NCI-H774 (cell line): ENCODE data around the gene RBFOX2.

ENCODE experiments used
- DNase-seq: peaks from one replicate; lab custom pipeline; 2025; lab: John Stamatoyannopoulos, UW

Gene RBFOX2

DNA sequence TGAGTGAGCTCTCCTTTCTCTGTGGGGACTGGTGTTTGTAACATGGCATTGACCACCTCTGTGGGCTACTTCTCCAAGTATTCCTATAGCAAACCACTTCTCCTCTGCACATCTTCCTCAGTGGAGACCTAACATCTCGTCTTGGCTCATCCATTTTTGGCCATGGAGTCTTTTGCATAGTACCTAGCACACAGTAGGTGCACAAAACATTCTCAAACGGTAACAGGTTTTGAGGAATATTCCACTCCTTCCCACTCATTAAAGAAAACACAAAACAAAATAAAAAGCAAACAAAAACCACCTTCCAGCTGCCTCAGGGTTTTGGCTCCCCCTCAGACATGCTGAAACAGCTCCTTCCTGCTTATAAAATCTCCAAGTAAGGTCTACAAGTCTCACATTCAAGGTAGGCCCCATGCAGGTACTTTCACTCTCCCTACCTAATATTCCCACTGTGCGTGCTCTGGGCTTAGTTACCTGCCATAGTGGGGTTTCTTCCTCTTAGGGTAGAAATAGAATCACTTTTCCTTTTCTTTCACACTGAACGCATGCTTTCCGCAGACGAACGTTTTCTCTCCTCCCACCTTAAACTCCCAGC, 132.4 kb downstream of the RBFOX2 start:
- no peak for DNase-seq

DNA sequence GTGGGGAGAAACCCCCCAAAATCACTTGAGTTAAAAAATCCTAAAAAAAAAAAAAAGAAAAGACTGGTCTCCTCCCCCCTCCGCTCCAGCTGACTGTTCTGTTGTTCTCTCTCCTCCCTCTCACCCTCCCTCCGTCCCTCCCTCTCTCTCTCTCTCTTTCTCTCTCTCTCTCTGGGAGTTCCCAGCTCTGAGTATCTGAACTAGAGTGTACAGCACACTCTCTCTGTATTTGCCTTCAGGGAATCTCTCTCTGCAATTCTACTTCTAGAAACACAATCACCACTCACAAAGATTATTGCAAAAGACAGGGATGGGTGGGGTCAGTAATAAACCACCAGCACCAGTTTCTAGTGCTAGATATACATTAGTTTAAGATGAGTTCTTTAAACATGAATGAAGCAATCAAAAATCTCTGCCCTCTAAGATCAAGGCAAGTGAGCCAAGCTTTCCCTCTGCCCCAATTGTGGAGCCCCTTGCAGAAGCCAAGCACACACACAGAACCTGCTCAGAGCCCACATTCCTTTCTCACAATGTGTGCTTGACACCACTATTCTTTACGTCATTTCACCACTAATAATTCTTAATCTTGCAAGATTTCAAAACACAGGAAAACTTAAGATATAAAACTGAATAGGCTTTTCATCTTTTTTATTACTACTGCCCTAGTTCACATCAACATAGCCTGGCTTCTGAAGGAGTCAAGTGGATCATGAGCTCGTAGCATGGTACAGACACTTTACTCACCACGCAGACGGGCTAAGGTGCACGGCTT, 133.5 kb downstream of the RBFOX2 start:
- no peak for DNase-seq

DNA sequence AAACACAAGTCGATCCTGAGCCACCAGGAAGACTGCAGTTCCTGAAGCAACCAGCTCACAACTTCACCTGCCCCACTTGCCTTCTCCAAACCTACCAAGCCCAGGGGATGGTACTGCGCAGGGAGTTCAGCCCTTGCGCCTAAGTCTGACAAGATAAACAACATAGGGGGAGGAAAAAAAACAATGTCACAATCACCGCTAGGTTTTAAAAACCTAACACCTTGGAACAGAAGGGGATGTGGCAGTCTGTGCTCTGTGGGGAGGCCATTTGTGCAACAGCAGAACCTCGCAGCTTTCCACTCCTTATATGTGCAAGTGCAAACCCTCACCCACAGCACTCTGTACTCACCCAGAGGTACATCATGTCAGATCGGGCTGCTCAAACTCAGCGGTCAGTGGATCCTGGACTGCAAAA, 134.2 kb downstream of the RBFOX2 start:
- no peak for DNase-seq

DNA sequence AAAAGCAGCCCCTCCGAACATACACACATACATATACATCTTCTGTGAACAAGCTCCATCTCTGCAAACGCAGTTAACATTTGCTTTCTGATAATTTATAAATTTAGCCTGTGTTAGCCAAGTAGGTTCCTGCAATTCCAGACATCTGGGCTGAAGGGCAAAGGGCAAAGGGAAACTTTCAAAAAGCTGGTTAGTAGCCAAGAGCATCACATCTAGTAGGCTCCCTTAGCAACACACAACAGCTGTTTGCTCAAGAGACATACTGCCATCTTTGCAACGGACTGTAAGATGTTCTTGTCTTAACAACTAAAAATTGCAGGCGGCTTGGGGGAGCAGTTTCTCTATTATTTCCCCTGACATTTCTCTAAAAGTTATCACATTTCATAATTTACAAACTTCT, 134.9 kb downstream of the RBFOX2 start:
- DNase-seq: no peak

DNA sequence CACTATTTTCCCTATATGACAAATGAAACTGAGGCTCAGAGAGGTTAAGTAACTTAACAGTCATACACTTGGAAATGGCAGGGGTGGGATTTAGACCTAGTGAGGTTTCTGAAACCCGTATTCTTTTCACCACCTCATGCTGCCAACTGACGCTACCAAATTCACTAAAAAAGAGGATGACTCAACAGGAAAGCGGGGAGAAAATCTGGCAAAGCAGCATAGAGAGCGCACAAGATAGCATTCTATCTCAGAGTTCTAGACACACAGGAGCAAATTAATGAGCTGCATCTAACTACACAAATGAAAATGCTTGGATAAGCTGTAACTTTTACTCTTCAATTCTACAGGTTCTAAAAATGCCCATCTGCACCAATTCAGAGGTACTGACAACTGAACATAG, 136.4 kb downstream of the RBFOX2 start:
- no peak for DNase-seq

DNA sequence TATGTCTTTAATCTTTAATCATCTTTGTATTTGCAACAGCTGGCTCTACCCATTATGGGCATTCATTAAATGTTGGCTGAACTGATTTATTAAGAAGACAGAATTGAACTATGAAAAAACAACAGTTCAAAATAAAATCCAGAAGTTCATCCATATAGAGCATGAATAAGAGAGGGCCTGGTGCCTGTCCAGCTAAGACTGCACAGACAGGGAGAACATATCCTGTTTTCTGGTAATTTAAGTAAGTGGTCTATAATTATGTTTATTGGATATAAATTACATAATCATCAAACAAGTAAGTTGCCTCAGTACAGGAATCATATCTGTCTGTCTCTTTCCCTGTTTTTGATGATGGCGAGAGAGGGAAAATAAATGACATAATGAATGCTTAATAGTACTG, 137.2 kb downstream of the RBFOX2 start:
- no peak for DNase-seq

DNA sequence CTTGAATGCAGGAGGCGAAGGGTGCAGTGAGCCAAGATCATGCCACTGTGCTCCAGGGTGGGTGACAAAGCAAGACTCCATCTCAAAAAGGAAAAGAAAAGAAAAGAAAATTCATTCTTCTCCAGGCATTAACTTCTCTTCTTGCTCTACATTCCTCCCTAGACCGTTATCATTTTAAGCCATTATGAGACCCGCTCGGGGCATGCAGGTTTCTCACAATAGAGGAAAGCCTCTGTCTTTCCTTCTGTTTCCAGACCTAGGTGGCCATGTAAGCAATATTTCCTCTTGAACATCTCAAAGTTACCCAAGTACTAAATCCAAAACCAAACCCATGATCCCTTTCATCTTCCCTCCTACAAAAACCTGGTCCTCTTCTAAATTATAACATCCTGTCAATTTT, 139.6 kb downstream of the RBFOX2 start:
- DNase-seq: no peak

DNA sequence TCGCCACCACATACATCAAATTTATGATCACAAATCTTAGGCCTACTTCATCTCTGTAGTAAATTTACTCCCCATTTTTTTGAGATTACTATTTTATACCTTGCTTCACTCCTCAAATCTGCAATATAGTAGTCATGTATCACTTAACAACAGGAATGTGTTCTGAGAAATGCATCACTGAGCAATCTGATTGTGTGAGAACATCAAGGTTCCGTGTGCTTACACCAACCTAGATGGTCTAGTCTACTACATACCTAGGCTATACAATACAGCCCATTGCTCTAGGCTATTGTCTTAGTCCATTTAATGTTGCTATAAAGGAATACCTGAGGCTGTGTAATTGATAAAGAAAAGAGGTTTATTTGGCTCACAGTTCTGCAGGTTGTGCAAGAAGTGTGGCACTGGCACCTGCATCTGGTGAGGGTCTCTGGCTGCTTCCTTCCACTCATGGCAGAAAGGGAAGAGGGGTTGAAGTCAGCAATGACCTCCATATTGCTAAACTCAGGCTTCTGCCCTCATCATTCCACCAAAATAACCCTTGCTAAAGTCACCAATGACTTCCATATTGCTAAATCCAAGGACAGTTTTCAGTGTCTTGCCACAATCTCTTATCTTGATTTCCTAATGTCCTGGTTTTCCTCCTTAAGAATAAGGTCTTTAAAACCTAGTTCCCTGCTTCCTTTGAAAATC, 140.3 kb downstream of the RBFOX2 start:
- DNase-seq: no peak

DNA sequence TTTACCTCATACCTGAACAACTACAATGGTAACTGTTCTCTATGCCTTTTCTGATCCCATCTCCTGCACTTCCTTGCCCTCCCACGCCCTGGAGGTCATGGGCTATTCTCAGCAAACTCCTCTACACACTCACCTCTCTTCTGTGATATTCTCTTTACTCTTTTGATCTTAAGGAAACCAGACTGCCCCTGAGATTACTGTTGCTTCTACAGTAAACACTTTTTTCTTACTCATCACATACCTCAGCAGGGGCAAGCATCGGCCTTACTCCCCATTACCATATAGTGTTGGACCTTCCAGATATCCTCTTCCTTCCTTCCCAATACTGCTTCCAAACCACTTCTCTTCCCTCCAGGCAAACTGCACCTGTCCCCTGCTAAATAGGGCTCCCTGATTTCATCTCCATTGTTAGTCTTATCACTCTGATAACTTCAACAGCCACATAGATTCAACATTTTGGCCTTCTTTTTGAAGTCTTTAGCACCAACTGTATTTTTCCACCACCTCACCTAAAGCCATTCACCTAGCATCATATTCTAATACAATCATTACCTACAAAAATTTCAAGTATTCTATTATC, 141.2 kb downstream of the RBFOX2 start:
- DNase-seq: no peak

DNA sequence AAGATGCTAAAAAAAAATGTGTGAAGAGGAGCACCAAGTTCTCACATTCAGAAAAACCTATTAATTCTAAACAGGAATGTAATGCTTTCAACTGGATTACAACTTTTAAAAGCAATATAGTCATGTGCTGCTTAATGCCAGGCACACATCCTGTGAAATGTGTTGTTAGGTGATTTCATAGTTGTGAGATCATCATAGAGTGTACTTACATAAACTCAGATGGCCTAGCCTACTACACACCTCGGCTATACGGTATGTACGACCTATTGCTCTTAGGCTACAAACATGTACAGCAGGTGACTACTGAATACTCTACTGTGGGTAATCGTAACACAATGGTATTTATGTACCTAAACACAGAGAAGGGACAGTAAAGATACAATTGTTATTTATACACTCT, 142.3 kb downstream of the RBFOX2 start:
- no peak for DNase-seq

DNA sequence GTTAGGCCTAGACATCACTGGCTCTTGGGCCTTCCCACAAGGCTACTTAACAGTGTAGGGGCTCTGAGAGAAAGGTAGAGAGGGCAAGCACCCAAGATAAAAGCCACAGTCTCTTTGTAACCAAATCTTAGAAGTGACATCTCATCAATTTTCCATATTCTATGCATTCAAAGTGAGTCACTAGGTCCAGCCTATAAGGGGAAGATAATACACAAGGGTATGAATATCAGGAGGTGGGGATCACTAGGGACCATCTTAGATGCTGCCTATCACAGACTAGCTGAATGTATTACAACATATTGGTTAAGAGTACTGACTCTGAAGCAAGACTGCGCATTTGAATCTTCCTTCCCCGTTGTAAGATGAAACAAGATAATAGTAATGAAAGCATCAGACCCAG, 144.1 kb downstream of the RBFOX2 start:
- no peak for DNase-seq

DNA sequence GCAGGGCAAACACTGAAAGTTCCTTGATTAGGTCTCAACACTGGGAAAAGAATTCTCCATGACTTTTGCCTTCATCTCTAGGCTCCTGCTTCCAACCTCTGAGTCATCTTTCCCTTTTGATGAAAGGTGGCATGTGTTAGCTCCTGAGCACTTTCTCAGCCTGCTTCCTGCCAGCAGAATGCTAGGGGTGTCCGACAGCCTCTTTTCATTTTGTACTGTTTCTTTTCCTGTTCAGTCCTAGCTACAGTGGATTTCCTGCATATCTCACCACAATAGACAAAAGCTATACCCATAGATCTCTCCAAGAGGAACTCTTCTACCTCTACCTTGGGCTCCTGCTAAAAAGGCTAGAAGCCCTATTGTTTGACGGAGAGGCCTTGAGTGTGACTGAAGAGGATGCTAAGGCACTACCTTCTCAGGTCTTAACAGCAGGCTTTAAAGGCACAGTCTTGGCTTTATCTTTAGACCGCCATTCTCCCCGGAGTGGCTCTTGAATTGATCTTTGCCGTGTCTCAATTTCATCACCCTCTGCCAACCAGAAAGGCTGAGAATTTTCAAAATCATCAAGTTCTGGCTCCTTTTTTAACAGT, 145.5 kb downstream of the RBFOX2 start:
- no peak for DNase-seq

DNA sequence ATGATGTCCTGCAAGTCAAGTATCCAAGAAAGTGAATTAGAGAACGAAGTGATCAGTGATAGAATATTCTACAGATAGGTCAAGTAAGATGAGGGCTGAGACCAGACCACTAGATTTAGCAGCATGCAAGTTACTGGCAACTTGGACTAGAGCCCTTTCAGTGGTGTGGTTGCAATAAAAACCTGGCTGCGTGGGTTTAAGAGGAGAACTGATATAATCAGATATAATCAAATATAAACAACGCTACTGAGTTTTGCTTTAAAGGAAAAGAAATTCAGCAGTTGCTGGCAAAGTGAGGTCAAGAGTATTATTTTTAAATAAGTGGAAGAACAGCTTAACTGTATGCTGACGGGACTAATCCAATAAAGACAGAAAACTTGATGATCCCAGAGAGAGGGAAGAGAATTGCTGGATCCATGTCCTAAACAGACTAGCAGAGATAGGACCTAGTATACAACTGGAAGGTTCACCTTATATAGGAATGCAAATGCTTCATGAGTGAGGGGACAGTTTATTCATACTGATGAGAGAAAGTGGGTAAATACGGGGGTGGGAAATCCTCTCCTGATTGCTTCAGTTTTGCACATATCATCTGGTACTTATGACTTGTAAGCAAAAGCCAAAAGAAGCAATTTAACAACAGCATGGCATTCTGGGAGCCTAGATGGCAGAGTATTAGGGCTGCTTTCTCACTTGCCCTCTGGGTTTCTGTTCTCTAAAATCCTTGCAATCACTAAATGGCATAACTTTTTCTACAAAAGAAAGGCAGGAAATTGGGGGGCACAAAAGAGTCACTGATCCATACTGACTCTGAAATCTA, 146.2 kb downstream of the RBFOX2 start:
- DNase-seq: no peak

DNA sequence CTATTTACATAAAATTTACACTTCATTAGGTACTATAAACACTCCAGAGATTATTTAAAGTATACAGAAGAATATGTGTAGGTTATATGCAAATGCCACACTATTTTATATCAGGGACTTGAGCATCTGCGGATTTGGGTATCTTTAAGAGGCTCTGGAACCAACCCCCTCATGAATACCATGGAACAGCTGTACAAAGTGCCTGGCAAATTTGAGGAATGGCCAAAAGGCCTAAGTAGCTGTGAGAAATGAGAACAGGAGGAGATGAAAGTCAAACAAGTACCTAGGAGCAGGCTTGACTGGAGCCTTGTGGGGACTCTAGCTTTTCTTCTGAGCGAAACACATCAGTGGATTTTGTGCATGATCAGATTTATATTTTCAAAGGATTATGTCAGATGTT, 149.3 kb downstream of the RBFOX2 start:
- DNase-seq: no peak

DNA sequence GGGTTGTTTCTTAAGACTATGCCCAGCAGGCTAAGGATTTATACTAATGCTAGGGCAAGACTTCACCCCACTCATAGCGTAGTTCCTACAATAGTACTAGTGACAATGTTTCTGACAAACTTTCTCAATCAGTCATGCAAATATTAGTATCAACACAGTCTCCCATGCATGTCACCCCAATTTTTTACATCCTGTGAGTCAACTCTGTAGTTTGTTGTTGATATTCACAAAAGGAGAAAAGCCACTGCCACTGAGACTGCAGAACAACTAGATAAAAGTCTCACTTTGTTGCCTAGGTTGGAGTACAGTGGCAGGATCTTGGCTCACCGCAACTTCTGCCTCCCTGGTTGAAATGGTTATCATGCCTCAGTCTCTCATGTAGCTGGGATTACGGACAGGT, 155.2 kb downstream of the RBFOX2 start:
- DNase-seq: no peak

DNA sequence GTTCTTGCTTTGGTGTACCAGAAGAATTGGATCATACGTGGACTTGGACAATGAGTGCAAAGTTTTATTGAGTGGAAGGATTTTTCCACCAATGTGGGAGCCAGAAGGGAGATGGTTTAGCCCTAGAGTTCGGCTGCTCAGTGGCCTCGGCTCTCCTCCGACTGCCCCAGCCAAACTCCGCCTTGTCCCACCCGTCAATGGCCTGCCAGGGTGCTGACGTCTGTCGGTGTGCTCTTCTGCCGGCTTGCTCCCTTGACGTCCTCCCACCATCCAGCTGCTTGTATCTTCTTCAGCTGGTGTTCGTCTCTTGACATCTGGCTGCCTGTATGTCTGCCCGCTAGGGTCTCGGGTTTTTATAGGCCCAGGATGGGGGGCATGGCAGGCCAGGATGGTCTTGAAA, 156.2 kb downstream of the RBFOX2 start:
- no peak for DNase-seq

DNA sequence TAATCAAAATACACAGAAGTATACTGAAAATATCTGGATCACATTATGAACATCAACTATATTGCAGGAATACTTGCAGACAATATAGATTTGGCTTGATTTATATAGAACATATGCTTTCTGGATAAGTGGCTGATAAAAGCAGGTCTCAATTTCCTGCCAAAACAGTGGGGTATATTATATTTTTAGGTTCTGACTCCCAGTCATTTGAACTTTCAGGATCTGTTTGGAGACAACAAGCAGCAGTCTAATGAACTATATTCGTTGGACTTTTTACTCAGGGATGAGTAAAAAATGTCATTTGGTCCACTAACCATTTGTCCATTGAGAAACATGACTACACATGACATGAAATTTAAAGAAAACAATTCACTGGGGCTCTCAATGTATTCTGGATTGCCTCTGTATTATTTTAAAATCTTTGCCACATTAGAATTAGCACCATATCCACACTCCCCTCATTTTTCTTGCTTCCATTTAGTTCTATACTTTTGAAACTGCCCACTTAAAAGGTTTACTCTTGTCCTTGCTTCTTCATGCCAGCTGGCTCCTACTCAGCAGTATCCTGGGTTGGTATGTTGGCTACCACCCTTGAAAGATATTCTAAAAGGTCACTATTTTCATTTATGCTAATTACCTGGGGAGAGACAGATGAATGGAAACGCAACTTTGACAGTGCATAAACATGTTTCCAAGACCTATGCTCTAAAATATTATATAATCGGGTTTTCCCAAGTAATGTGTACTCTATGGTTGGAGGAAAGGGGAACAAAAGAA, 157.9 kb downstream of the RBFOX2 start:
- DNase-seq: no peak

DNA sequence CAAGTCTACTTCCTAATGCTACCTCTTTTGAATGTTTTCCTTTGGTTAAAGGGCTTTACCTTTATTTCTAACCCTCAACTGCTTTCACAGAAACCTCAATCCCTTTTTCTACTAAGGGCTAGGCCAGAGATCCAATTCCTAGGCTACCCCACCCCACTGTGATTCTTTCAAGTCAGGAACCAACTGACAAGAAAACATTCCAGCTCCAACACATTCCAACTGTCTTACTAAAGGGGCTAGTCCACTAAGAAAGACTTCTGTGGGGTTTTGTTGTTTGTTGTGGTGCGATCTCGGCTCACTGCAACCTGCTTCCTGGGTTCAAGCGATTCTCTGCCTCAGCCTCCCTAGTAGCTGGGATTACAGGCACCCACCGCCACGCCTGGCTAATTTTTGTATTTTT, 159.7 kb downstream of the RBFOX2 start:
- no peak for DNase-seq

DNA sequence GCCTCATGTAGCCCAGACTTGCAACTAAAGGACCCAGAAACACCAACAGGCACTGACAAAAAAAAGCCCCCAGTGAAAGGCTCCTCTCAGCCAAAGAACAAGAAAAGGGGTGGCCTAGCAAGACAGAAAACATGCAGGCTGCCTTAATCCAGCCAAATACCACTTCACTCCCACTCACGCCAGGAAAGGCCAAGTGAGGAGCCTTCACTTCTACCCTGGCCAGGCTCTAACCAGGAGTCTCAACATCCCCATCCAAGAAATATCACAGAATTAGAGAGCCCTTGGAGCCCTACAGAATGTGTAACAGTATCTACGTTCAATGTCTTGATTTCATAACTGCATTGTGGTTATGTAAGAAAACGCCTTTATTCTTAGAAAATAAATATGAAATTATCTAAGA, 162.0 kb downstream of the RBFOX2 start:
- DNase-seq: no peak

DNA sequence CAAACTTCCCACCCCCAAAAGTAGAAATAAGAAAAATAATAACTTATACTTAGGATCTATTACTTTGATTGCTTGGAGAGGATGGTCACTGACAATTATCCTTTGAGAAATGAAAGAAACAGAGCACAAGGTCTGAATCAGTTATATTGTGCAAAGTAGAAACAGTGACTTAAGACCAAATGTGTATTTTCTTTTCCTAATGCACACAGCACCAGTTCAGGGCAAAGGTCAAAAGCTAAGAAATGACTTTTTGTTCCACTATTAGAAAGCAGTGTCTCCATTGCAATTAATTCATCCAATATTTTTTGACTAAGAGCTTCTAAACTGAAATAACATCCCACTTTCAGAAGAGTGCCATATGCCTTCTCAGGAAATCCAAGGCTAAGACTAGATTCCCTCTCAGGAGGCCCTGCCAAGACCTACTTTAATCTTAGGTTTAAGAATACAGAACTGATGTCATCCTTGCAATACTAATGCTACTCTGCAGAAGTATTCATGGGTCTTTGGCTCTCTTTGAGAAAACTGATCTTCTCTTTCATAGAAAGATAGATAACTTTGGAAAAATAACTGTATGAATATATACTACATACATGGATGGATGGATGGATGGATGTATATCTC, 164.0 kb downstream of the RBFOX2 start:
- no peak for DNase-seq

DNA sequence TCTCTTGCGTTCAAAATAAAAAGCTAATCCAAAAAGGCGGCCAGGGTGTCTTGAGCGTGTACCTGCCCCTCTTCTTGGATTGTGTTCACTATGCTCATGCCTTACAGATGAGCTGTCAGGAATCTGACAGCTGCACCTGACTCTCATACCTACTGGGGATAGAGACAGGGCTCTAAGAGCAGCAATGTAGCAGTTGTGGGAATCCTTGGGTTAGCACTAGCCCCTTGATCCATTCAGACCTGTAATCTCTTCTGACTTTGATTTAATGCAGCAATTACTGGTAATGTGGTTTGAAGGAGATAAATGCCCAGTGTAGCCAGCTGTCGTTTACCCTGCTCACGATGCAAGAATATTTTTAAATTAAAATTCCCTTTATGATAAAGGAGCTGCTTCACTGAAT, 165.2 kb downstream of the RBFOX2 start:
- DNase-seq: no peak
